NCI-H2171 (cell line): ENCODE results near the gene RNF150.

Experiments used
- DNase-seq: peaks from one replicate; lab custom pipeline; 2025; lab: John Stamatoyannopoulos, UW

The RNF150 gene

GRCh38 chr4:140980426-140981200, 152.7 kb downstream of the RNF150 start:
- no peak for DNase-seq

DNA sequence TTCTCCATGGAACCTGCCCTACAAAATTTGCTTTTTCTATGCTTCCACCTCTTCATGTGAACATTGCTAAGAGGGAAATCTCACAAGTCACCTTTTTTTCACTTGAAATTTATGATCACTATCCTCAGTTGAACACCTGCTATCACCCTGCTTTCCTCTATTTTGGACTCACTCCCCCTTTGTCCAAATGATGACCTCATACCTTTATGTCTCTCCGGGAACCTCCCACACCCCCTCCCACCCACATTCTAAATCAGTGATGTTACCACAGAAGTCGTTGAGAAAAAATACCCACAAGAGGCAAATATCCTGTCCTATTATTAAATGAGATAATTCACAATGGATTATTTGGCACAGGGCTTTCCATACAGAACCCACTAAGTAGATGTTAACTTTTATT, 156.5 kb downstream of the RNF150 start:
- no peak for DNase-seq

- DNase-seq: no peak
Measured at GRCh38 chr4:140971077-140971792, 162.0 kb downstream of the RNF150 start.

- no peak for DNase-seq
Measured at GRCh38 chr4:140969296-140969695, 164.0 kb downstream of the RNF150 start.

- DNase-seq: no peak
Measured at GRCh38 chr4:140968371-140968770, 164.9 kb downstream of the RNF150 start.

DNA sequence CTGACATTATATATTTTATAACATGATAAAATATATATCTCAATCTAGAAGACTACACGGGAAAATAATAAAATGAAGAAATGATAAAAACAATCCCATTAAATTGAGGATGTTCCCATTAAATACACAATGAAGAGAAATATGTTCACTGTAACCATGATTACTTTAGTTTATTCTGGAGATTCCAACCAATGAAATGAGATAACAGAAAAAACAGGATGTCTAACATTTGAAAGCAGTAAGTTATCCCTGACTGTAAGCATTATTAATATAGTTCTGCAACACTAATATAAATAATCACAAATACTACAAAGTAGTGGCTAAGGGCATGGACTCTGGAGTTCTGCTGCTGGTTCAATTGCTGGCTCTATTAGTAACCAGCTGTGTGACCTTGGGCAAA, 169.4 kb downstream of the RNF150 start:
- DNase-seq: no peak

GRCh38 chr4:140955641-140956040, 177.6 kb downstream of the RNF150 start:
- no peak for DNase-seq

GRCh38 chr4:140952717-140953116, 180.6 kb downstream of the RNF150 start:
- DNase-seq: no peak

- no peak for DNase-seq
Measured at GRCh38 chr4:140947506-140947905, 185.8 kb downstream of the RNF150 start.

DNA sequence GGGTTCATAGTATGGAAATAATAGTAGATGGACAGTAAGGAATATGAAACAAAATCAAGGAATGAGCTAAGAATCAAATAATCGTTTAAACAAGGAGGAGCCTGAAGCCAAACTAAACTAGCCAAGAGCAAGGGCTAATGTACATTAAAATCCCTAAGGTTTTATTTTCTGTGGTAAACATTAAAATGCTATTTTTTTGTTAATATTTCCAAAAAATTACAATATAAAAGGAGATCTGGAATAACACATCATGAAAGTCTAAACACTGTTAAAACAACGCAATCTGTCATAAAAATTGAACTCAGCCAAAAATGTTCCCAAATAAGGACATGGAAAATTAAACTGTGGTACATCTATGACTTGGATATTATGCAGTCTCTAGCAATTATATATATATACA, 188.2 kb downstream of the RNF150 start:
- no peak for DNase-seq

DNA sequence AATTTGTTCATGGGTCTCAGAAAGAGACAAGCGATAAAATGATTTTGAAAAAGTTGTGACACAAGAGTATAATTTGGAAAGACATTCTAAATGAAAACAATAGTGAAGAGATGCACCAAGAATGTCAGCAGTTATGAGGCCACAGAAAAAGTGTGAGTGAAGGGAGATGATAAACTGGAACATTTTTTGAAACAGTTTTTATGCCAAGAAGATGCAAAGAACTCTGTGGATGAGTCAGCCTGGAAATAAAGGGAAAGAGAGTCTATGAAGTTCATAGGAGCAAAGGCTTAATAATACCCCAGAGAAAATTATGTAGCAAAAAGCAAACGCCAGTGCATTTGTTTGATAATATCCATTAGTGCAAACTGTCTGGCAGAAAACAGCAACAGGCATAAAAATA, 188.7 kb downstream of the RNF150 start:
- no peak for DNase-seq

DNA sequence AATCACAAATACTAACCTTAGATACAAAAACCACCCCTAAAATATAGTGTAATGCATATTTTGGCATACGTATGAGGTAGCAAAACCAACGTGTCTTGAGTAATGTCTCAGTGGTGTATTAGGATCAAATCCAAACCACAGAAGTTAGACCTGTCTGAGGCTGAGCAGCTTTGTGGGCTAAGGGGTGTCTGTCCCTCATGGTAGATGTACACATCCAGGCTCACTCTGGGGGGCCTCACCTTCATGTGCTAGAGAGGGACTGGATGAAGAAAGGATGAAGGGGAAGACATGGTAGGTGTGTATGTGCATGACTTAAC, 189.1 kb downstream of the RNF150 start:
- no peak for DNase-seq

GRCh38 chr4:140943486-140944198, 189.6 kb downstream of the RNF150 start:
- no peak for DNase-seq

GRCh38 chr4:140940589-140940988, 192.7 kb downstream of the RNF150 start:
- DNase-seq: no peak

DNA sequence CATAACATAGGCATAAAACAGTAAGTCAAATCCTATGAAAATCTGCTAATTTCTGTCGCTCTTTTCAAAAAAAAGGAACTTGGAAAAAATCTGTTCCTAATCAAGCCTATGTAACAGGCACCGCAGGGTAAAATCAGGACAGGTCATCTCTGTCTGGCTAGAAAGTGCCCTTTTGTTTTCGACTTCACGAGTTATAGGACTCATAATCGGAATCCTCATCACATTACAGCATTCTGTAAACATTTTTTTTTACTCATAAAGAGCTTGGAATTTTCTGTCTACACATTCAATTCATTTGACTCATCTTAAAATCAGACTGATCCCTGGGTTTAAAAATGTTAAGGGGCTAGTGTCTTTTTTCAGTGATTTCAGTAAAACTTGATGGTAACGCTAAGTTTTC, 195.4 kb downstream of the RNF150 start:
- no peak for DNase-seq

- DNase-seq: peak; percentile 45
Measured at GRCh38 chr4:140935254-140935653, 198.0 kb downstream of the RNF150 start.

DNA sequence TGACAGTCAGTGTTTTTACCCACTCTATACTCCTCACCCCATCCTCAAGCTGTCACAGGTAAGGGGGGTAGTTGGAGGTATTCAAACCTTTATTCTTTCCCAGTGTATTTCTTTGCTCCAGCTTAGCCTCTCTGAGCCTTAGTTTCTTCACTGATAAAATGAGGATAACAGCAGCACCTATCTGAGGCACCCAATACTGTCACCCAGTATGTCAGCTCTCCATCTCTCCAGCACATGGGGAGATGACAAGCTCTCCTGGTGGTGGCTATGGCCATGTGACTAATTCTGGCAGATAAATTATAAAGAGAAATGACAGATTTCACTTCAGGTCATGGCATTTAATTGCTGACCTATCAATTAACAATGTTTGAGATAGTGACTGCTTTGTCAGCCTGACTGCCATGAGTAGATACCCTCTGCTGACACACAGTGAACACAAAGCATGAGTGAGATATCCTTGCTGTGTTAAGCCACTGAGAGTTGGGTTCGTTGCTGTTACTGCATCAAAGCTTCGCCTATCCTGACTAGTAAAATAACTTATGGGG, 200.7 kb downstream of the RNF150 start:
- DNase-seq: no peak

DNA sequence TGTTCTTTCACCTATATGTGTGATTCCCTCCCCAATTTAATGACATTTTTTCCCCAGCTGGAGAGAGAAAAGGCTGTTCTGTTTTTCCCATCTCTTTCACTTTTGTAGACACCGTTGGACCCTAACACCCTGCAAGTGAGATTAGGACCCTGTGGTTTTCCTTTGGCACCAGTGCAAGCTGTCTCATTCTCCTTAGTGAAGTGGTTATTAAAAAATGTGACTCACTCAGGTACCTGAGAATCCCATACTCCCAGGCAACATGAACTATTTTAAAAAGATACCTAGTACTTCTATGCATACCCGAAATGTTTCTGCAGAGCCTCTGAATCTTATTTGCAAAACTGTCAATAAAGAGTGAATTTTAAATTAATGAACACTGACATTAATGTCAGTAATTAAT, 201.4 kb downstream of the RNF150 start:
- DNase-seq: no peak

GRCh38 chr4:140930557-140930956, 202.7 kb downstream of the RNF150 start:
- no peak for DNase-seq

DNA sequence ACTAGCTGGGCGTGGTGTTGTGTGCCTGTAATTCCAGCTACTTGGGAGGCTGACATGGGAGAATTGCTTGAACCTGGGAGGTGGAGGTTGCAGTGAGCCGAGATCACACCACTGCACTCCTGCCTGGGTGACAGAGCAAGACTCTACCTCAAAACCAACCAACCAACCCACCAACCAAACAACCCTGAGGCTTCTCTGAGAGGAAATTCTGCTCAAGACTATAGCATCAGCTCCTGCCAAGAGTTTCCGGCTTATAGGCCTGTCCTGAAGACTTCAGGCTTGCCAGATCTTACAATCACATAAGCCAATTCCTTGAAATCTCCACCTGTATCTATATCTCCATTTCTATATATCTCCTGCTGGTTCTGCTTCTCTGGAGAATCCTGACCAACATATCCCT, 203.3 kb downstream of the RNF150 start:
- no peak for DNase-seq

DNA sequence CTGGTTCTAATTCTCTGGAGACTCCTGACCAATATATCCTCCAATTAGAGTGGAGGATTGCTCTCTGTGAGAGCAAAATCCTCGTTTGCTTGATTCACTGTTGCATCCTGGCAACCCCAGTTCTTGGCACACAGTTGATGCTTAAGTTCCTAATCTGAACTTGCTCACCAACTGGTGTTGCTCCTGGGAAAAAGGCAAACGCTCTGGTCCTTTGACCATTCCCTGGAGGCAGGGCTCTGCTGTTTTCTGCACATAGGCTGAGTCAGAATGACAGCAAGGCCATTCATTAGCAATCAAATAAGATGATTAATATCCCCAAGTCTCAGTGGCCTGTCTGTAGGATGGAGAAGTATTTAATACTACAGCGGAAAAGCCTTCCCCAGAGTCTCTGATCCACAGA, 204.4 kb downstream of the RNF150 start:
- no peak for DNase-seq

DNA sequence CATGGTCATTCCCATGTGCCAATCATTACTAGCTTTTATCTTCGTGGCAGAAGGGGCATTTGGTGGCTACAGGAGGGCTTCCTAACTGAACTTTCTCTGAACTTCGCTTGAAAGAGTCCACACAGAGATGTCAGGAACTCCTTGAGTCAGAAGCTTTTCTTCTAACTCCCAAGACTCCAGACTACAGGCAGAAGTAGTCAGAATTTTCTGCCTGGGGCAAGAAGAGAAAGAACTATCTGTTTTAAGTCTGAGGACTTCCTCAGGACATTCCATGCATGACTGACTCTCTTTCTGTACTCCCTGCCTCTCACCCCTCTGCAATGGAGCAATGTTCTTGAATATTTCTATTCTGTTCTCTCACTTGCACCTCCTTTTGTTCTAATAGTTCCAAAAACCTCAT, 206.6 kb downstream of the RNF150 start:
- DNase-seq: no peak

DNA sequence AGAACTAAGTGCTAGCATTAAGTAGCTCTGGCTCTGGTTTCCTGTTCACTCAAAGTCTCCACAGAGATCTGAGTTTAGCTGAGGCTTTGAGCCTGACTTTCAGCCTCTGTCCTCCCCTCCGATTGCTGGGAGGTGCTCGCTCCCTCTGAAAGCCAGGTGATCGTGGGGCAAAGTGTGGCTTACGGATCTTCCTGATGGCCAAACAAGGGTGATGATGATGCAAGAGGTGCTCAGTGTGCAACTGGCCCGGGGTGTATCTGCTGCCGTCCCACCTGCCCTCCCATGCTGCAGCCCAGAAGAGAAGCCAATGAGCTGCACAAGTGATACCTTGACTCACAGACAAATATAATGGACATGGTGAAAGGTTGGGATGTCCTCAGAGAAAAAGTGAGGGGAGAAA, 207.9 kb downstream of the RNF150 start:
- no peak for DNase-seq
